NT2/D1 (cell line): ENCODE results near the gene CRTAP.

Experiments used
- SUZ12 ChIP-seq: IDR thresholded peaks from 2 replicates; pipeline ENCODE4 v1.6.1; 2011; ENCODE audit not compliant: insufficient read length, insufficient read depth; ENCODE audit errors: extremely low read depth
- YY1 ChIP-seq: IDR thresholded peaks from 2 replicates; pipeline ENCODE4 v1.6.1; 2011; ENCODE audit not compliant: insufficient read length, insufficient read depth
- ZNF274 ChIP-seq: IDR thresholded peaks from 2 replicates; pipeline ENCODE4 v1.6.1; 2011; ENCODE audit warnings: mild to moderate bottlenecking, low read depth, low read length

GRCh38 chr3:33131331-33132018 lies 17.7 kb downstream of the CRTAP start:
- TF ChIP-seq ZNF274 (no peak), YY1 (no peak), SUZ12 (no peak)
